ENCODE measurements around the gene CREB3.

The CREB3 gene

DNA sequence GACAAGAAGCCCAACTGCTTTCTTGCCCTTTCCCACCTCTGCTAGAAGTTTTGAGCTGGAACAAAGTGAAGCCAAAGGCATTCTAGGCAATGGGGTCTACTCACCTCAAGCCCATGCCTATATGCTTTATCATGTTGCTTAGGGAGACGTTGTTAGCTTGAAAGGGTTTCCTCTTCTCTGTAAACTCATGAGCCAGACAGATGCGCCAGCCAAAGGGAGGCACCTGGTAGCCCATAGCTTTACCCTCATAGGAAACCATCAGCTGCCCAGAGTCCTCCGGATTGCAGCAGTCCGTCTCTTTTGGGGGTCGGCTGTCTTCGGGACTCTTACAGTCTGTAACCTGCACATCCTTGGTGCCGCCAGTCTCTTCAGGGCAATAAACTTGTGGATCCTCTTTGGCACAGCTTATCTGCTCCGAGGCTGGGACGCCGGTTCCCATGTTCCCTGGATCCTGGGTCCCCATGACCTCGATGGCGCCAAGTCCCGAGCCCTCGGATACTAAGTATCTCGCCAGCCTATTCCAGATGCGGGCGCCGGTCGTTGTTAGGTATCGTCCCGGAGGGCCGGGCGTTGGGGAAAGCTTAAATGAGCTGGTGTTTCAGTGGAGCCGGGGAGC lies 15.9 kb downstream of the CREB3 start:
- DNase-seq (ENCODE audit: low read depth) = no peak
- no peak for TF ChIP-seq POLR2A (IDR thresholded peaks at IDR 0.05; ENCODE audit: extremely low read depth, insufficient read length)
- TF ChIP-seq, protein P1, sequence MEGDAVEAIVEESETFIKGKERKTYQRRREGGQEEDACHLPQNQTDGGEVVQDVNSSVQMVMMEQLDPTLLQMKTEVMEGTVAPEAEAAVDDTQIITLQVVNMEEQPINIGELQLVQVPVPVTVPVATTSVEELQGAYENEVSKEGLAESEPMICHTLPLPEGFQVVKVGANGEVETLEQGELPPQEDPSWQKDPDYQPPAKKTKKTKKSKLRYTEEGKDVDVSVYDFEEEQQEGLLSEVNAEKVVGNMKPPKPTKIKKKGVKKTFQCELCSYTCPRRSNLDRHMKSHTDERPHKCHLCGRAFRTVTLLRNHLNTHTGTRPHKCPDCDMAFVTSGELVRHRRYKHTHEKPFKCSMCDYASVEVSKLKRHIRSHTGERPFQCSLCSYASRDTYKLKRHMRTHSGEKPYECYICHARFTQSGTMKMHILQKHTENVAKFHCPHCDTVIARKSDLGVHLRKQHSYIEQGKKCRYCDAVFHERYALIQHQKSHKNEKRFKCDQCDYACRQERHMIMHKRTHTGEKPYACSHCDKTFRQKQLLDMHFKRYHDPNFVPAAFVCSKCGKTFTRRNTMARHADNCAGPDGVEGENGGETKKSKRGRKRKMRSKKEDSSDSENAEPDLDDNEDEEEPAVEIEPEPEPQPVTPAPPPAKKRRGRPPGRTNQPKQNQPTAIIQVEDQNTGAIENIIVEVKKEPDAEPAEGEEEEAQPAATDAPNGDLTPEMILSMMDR (IDR thresholded peaks at IDR 0.05; ENCODE audit: low read depth, low read length) = no peak
- TF ChIP-seq MYC (IDR thresholded peaks at IDR 0.05; ENCODE audit: low read depth, low read length) = no peak
- TF ChIP-seq, protein P2, sequence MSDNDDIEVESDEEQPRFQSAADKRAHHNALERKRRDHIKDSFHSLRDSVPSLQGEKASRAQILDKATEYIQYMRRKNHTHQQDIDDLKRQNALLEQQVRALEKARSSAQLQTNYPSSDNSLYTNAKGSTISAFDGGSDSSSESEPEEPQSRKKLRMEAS (IDR thresholded peaks at IDR 0.05; ENCODE audit: low read depth, low read length) = no peak
- H3K4me3 ChIP-seq (ENCODE audit: low read depth, low read length) = peak overlapping the region; percentile 84

DNA sequence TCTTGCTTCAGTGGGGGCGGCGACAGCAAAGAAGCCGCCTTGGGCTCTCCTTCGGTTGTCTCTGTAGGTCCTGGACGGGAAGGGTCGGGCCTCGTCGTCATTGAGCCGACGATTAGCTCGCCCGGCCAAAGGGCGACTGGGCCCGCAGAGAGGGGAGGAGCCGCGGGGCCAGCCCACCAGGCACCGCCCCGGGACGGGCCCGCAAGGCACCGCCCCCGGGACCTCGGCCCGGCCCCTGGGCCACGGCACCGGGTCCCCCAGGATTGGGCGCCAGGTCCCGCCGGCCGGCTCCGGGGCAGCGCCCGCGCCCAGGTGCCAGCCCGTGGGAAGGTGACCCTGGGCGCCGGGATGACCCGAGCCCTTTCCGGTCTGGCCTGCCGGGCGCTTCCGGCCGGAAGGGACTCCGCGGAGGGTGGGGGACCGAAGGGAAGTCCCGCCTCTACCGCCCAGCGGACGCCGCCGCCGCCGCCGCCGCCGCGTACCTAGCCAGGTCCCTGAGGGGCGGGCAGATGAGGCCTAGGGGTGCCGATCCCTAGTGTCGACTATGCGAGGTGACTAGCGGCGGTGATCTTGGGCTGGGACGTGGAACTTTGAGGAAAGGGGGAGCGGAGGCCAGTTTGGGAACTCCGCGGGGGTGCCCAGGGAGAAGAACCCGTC lies 16.5 kb downstream of the CREB3 start, which contains the start of the genes GBA2 and RGP1:
Gene GBA2, minus strand, starts transcription at position 371 of the 657 bp plus-strand sequence. CDS start 524 bp downstream, outside the sequence.
Gene RGP1, plus strand, starts transcription at position 430 of the 657 bp plus-strand sequence. CDS start 469 bp downstream, outside the sequence.
- H3K4me3 ChIP-seq (ENCODE audit: low read depth, low read length) = peak within 1 kb of the TSS; percentile 84
- DNase-seq (ENCODE audit: low read depth) = peak; percentile 75
- peak; percentile 41 for TF ChIP-seq POLR2A (IDR thresholded peaks at IDR 0.05; ENCODE audit: extremely low read depth, insufficient read length)
- TF ChIP-seq, protein P2 (IDR thresholded peaks at IDR 0.05; ENCODE audit: low read depth, low read length) = no peak

DNA sequence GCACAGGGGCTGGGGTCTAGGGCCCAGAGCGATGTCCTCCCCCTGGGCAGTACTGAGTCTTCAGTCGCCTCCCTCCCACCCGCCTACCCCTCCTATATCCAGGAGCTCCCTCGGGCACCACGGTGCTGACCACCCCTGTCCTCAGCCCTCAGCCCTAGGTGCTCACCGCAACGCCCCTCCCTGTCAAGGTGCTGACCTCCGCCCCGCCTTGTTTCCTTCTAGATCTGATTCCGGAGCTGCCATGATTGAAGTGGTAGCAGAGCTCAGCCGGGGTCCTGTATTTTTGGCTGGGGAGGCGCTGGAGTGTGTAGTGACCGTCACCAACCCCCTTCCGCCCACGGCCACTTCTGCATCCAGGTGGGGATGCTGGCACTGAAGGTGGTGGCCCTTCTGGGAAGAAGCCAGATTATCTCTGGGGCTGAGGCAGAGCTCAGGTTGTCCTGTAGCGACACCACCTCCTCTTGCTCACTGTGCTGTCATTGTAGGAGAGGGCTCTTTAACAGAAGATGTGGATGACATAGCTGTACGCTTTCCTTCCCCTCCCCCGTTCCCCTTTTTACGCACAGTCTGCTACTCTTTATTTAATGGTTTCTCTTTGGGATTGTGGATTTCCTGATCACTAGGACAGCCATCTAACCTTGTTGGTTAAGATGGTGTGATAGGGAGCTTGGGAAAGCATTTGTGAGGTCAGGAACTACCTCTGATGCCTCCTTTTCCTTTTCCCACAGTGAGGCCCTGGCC lies 17.2 kb downstream of the CREB3 start:
- TF ChIP-seq MYC (IDR thresholded peaks at IDR 0.05; ENCODE audit: low read depth, low read length) = no peak
- TF ChIP-seq, protein P1 (IDR thresholded peaks at IDR 0.05; ENCODE audit: low read depth, low read length) = no peak
- H3K4me3 ChIP-seq (ENCODE audit: low read depth, low read length) = peak overlapping the region; percentile 65
- DNase-seq (ENCODE audit: low read depth) = no peak

DNA sequence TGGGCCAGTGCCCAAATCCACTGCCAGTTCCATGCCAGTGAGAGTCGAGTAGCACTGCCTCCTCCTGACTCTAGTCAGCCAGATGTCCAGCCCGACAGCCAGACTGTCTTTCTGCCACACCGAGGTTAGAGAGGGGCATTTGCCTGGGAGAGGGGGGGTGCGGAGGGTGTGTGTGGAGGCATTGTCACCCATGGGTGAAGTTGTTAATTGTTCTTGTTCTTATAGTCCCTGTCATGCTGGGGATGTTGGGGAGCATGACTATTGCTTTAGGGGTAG lies 17.7 kb downstream of the CREB3 start:
- TF ChIP-seq, protein P2 (IDR thresholded peaks at IDR 0.05; ENCODE audit: low read depth, low read length) = no peak
- TF ChIP-seq, protein P1 (IDR thresholded peaks at IDR 0.05; ENCODE audit: low read depth, low read length) = no peak
- DNase-seq (ENCODE audit: low read depth) = no peak
- no peak overlapping the region for H3K4me3 ChIP-seq (ENCODE audit: low read depth, low read length)

DNA sequence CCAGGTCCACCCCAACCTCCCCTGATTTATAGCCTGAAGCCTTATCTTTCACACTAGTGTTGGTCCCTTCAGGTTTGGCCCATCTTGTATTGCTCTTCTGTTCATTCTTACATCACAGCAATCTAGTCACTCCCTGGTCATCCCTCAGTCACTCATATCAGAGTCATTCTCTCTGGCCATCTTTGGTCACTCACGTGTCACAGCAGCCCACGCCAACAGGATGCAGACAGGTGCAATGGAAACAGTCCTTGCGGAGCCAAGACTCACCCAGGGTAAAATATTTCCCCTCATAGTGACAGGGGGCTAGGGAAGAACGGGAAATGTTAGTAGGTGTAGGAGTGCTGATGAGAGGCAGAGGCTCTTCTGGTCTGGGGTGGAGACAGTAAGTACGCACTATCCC lies 21.0 kb downstream of the CREB3 start:
- DNase-seq (ENCODE audit: low read depth) = no peak
- H3K4me3 ChIP-seq (ENCODE audit: low read depth, low read length) = no peak overlapping the region
- TF ChIP-seq, protein P1 (IDR thresholded peaks at IDR 0.05; ENCODE audit: low read depth, low read length) = no peak
- no peak for TF ChIP-seq MYC (IDR thresholded peaks at IDR 0.05; ENCODE audit: low read depth, low read length)
- no peak for TF ChIP-seq POLR2A (IDR thresholded peaks at IDR 0.05; ENCODE audit: extremely low read depth, insufficient read length)
- TF ChIP-seq, protein P2 (IDR thresholded peaks at IDR 0.05; ENCODE audit: low read depth, low read length) = no peak

DNA sequence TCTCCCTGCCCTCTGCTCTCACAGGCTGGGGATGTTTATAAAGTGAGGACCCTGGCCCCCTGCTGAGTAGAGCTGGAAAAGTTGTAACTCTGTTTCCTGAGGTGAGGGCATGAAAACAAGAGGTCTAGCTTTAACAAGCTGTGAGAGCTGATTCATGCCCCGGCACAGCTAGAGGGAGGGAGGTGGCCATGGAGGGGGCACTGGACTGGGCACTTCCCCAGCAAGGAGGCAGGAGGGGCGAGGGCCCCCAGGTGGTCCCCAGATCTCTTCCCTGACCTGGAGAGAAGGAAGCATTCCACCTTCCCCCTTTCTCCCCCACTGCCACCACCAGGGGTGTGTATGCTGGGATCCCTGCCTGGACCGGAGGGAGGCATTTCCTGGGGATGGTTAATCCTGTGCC lies 21.8 kb downstream of the CREB3 start, which contains the start of gene MSMP:
Gene MSMP, minus strand, starts transcription at position 13 of the 400 bp plus-strand sequence. CDS start 147 bp downstream, outside the sequence.
- no peak for DNase-seq (ENCODE audit: low read depth)
- TF ChIP-seq, protein P1 (IDR thresholded peaks at IDR 0.05; ENCODE audit: low read depth, low read length) = no peak
- TF ChIP-seq, protein P2 (IDR thresholded peaks at IDR 0.05; ENCODE audit: low read depth, low read length) = no peak
- TF ChIP-seq MYC (IDR thresholded peaks at IDR 0.05; ENCODE audit: low read depth, low read length) (no peak), POLR2A (IDR thresholded peaks at IDR 0.05; ENCODE audit: extremely low read depth, insufficient read length) (no peak)
- no peak within 1 kb of the TSS for H3K4me3 ChIP-seq (ENCODE audit: low read depth, low read length)
